GM19468 (cell line): Measurements from ENCODE around the gene PPOX.

Experiments
- ATAC-seq: cut with Tn5 transposase; IDR thresholded peaks from one replicate; pipeline ENCODE4 v1.9.1; 2021; ENCODE audit warnings: mild to moderate bottlenecking, moderate library complexity, moderate number of reproducible peaks; ENCODE audit not compliant: unreplicated experiment; ENCODE audit errors: extremely low read depth

The PPOX gene

GRCh38 chr1:161218301-161219077 is 52.3 kb downstream of the PPOX start:
- no peak for ATAC-seq

GRCh38 chr1:161219078-161219892 is 53.1 kb downstream of the PPOX start:
- ATAC-seq = no peak

- no peak for ATAC-seq
Measured at GRCh38 chr1:161220002-161220401, 53.8 kb downstream of the PPOX start.
